IPS-20b (cell line): ENCODE results near the gene DMAC2L.

Experiments used
- H3K27ac ChIP-seq: one replicate; pipeline ENCODE4 v1.5.1; 2013; ENCODE audit warnings: low read length
- H3K27me3 ChIP-seq: 2 replicates; pipeline ENCODE4 v1.6.1; 2013; ENCODE audit warnings: mild to moderate bottlenecking, low read length, inconsistent platforms; ENCODE audit not compliant: insufficient read depth
- H3K36me3 ChIP-seq: 2 replicates; pipeline ENCODE4 v1.6.1; 2013; ENCODE audit warnings: low read depth, mild to moderate bottlenecking, inconsistent platforms, low read length, moderate library complexity; ENCODE audit not compliant: insufficient read depth
- H3K4me1 ChIP-seq: 2 replicates; pipeline ENCODE4 v1.6.1; 2013; ENCODE audit warnings: mild to moderate bottlenecking, control low read depth, inconsistent platforms, low read length, moderate library complexity; ENCODE audit not compliant: insufficient read depth
- H3K4me3 ChIP-seq: 2 replicates; pipeline ENCODE4 v1.5.1; 2013; ENCODE audit warnings: mild to moderate bottlenecking, low read length, inconsistent platforms
- H3K9ac ChIP-seq: 2 replicates; pipeline ENCODE4 v1.6.1; 2013; ENCODE audit warnings: low read depth, mild to moderate bottlenecking, inconsistent platforms, low read length, moderate library complexity
- H3K9me3 ChIP-seq: 2 replicates; pipeline ENCODE4 v1.6.1; 2013; ENCODE audit warnings: mild to moderate bottlenecking, low read depth, low read length, inconsistent platforms; ENCODE audit not compliant: insufficient read depth

Gene DMAC2L, protein sequence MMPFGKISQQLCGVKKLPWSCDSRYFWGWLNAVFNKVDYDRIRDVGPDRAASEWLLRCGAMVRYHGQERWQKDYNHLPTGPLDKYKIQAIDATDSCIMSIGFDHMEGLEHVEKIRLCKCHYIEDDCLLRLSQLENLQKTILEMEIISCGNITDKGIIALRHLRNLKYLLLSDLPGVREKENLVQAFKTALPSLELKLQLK

DNA sequence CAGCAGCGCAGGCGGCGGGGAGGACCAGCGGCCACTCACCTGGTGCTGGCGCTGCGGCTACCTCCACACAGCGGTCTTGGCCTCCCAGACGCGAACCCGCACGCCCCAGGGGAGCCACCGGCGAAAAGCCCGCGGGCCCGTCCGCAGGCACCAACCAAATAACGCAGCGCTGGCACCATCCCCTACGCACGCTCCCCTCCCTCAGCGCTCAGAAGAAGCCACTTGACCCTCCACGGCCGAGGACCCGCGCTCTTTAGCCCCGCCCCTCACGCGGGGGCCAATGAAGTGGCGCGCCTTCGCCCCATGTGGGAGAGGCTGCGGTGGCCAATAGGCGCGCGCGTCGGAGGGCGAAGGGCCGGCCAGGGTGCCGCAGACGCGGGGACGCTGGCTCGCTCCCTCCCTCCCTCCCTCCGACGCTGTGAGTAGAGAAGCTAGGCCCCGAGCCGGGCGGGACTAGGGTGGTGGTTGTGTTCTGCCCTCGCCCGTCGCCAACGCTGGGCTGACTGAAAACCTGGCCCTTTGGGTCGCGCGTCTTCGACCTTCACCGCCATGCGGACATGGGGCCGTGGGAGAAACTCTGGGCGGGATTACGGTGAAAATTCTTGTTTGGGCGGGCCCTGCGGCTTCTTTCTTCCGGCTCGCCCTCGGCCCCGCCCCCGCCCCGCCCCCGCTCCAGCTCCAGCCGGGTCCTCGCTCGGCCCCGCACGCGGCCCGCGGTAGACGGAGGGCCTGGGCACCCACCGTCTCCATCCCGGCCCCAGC lies at the start of gene DMAC2L, which contains the start of gene L2HGDH:
Gene DMAC2L (plus strand): TSS at position 353 of the 762 bp plus-strand sequence. CDS start 9,164 bp downstream, outside the sequence.
Gene L2HGDH (minus strand): TSS at position 258 of the 762 bp plus-strand sequence. CDS start 79 bp downstream, at position 179.
- Histone ChIP-seq H3K27me3 (no peaks in the 10 kb centered on the region), H3K4me3 (peak within 1 kb of the TSS; percentile 95), H3K9me3 (peaks cover 10% of the 10 kb centered on the region; the same call in 1 of the 2 replicates), H3K4me1 (peaks cover 8% of the 10 kb centered on the region), H3K36me3 (no peaks in the 10 kb centered on the region), H3K27ac (peak within 1 kb of the TSS; percentile 59), H3K9ac (peak within 1 kb of the TSS; percentile 91)

DNA sequence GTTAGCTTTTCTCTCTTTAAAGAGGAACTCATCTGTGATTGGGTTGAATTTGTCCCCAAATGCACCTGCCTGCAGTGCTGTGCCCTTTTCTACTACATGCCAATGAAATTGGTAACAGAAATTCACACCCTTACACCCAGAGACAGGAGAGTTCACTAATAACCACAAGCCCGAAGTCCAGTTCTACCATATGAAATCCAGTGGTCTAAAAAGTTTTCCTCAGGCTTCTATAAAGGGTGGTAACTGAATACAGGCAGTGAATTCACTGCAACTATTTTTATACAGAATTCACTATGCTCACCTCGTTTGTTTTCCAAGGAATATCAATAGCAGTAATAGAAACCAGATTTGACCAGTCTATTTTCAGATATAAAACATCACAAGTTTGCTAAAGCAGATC lies 49.3 kb upstream of the DMAC2L start:
- Histone ChIP-seq H3K27ac (no peak overlapping the region), H3K9ac (no peak overlapping the region), H3K36me3 (peaks cover 38% of the 10 kb centered on the region), H3K4me1 (no peaks in the 10 kb centered on the region), H3K4me3 (no peak overlapping the region), H3K27me3 (no peaks in the 10 kb centered on the region), H3K9me3 (no peaks in the 10 kb centered on the region)

DNA sequence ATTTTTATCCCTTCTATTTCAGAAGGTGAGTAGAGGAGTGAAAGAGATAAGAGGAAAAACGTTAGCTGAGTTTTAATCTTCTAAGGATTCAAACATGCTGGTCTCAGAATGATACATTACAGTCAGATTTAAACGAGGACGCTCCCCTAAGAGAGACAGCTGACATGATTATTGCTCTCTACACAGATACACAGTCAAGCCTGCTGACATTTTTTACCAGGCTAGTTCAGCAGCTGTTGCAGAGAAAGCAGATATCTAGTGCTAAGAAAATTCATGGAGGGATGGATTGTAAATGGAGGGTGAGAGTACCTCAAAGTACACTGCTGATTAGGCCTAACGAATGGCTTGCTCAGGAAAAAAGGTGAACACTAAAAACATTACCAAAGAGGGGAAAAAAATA lies 48.8 kb upstream of the DMAC2L start:
- no peaks in the 10 kb centered on the region for H3K27me3 ChIP-seq

DNA sequence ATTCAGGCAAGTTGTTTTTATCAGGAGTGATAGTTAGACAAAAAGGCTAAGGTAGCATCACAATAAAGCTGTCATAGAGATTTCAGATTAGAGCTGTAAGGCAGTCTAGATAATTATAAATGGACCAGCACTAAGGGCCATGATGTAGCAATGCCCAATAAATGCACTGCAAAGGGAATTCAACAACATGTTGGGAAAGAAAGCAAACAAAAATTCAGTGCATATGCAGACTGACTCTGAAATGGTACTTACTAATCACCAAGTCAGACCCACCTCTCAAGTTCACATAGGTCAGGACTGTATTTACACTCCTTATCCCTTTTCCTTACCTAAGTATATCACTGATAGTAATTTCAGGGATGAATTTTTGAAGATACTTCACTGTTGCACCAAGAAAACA lies 47.1 kb upstream of the DMAC2L start:
- Histone ChIP-seq H3K36me3 (peaks cover 49% of the 10 kb centered on the region), H3K27me3 (no peaks in the 10 kb centered on the region), H3K9ac (no peak overlapping the region), H3K9me3 (no peaks in the 10 kb centered on the region), H3K4me3 (no peak overlapping the region), H3K4me1 (no peaks in the 10 kb centered on the region), H3K27ac (no peak overlapping the region)

More for the DNA sequence above, 48.8 kb upstream of the DMAC2L start:
- Histone ChIP-seq H3K4me1 (no peaks in the 10 kb centered on the region), H3K4me3 (no peak overlapping the region), H3K36me3 (peaks cover 42% of the 10 kb centered on the region), H3K9ac (no peak overlapping the region), H3K27ac (no peak overlapping the region), H3K9me3 (no peaks in the 10 kb centered on the region)

DNA sequence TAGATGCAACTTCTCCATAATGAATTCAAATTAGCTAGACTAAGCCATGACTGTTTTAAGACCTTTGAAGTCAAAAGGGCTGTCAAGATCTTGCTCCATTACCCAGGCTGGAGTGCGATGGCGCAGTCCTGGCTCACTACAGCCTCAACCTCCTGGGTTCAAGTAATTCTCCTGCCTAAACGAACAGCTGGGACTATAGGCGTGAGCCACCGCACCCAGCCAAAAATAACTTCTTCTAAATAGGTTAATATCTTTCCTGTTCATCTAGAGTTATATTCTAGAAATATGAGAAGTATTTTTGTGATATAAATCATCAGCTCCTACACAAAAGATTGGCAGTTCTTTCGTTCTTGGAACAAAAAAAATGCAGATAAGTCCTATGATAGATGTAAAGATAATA lies 41.2 kb upstream of the DMAC2L start:
- no peak overlapping the region for H3K27ac ChIP-seq
- H3K4me1 ChIP-seq, result no peaks in the 10 kb centered on the region
- no peaks in the 10 kb centered on the region for H3K9me3 ChIP-seq
- no peak overlapping the region for H3K4me3 ChIP-seq
- H3K36me3 ChIP-seq, result peaks cover 23% of the 10 kb centered on the region
- no peak overlapping the region for H3K9ac ChIP-seq
- H3K27me3 ChIP-seq, result no peaks in the 10 kb centered on the region

DNA sequence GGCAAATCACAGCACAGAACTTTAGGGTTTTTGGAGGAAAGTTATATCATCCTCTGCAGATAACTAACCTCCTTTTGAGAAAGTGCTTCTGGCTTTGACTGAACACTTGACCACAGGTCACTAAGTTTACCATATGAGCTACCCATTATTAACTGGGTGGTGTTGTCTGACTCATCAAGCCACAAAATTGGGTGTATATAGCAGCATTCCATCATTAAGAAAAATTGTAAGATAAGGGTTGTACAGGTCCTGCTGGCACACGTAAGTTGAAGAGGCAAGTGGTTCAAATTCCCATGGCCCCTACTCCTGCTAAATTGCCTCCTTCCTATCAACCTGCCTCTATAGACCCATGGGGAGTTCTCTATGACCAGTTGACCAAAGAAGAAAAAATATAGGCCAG lies 39.6 kb upstream of the DMAC2L start:
- Histone ChIP-seq H3K36me3 (peaks cover 22% of the 10 kb centered on the region), H3K9ac (no peak overlapping the region), H3K9me3 (no peaks in the 10 kb centered on the region), H3K4me1 (no peaks in the 10 kb centered on the region), H3K4me3 (no peak overlapping the region), H3K27me3 (no peaks in the 10 kb centered on the region), H3K27ac (no peak overlapping the region)

DNA sequence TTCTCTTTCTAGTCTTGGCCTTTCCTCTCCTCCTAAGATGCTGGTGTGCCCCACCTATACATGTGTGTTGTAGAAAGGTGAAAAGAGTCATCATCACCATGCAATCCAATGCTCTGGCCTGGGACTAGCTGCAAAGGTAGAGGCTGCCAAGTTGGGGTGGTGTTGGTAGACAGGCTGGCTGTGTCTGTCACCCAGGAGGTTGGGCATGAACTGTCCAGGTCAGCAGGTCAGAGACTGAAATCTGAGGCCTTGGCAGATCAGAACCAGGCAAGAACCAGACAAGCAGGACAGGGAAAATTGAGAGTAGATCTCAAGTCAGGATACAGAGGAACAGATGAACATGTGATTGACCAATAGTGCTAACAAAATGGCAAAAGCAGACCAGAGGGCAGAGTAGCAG lies 26.3 kb upstream of the DMAC2L start:
- no peaks in the 10 kb centered on the region for H3K4me1 ChIP-seq

DNA sequence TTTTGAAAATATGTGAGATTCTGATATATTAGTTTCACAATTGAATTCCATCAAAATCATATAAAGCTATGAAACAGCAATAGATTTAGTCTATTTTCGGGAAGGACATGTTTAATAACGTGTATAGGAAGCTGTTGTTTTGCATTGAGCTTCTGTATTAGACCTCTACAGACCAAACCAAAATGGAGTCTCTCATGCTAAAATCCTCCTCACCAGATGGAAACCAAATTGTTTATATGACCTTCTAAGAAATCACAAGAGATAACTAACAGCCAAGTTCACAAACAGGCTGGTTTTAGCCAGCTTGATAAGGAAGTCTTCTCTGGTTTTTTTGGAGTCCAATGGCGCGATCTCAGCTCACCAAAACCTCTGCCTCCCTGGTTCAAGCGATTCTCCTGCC lies 24.0 kb upstream of the DMAC2L start:
- Histone ChIP-seq H3K27me3 (no peaks in the 10 kb centered on the region), H3K4me1 (no peaks in the 10 kb centered on the region), H3K9ac (no peak overlapping the region), H3K27ac (no peak overlapping the region), H3K9me3 (no peaks in the 10 kb centered on the region), H3K4me3 (no peak overlapping the region), H3K36me3 (peaks cover 34% of the 10 kb centered on the region)

More for the DNA sequence above, 26.3 kb upstream of the DMAC2L start:
- Histone ChIP-seq H3K9ac (no peak overlapping the region), H3K27ac (no peak overlapping the region), H3K4me3 (no peak overlapping the region), H3K9me3 (no peaks in the 10 kb centered on the region), H3K27me3 (no peaks in the 10 kb centered on the region), H3K36me3 (peaks cover 36% of the 10 kb centered on the region)

DNA sequence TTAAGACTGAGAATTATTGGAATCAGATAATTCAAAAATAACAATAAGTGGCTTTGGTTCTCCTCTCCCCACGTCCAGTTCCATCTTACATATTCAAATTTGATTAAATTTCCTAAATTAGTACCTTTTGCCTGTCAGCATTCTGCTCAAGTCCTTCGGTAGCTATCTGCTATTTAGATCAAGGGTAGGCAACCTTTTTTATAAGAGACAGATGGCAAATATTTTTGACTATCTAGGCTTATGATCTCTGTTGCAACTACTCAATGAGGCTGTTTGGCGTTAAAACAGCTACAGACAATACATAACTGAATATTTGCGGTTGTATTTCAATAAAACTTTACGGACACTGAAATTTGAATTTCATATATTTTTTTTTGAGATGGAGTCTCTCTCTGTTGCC lies 21.8 kb upstream of the DMAC2L start:
- no peaks in the 10 kb centered on the region for H3K27me3 ChIP-seq
- no peak overlapping the region for H3K4me3 ChIP-seq
- H3K9me3 ChIP-seq, result no peaks in the 10 kb centered on the region
- H3K4me1 ChIP-seq, result no peaks in the 10 kb centered on the region
- H3K36me3 ChIP-seq, result peaks cover 37% of the 10 kb centered on the region
- H3K9ac ChIP-seq, result no peak overlapping the region
- H3K27ac ChIP-seq, result no peak overlapping the region

DNA sequence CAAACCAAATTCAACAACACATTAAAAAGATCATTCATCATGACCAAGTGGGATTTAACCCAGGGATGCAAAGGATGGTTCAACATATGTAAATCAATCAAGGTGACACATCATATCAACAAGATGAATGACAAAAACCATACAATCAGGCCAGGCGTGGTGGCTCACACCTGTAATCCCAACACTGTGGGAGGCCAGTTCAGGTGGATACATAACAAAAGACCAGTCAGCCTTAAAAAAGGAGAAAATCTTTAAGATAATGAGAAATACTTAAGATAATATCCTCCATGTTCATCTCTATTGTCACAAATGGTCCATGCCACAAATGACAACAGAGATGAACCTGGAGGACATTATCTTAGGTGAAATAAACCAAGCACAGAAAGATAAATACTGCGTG lies 12.5 kb upstream of the DMAC2L start:
- Histone ChIP-seq H3K9ac (no peak overlapping the region), H3K9me3 (no peaks in the 10 kb centered on the region; the same call in 1 of the 2 replicates), H3K4me1 (peaks cover 11% of the 10 kb centered on the region; the same call in 1 of the 2 replicates), H3K4me3 (peak overlapping the region; percentile 21; the same call in 1 of the 2 replicates), H3K27me3 (no peaks in the 10 kb centered on the region), H3K36me3 (peaks cover 22% of the 10 kb centered on the region), H3K27ac (peak overlapping the region; percentile 48)

DNA sequence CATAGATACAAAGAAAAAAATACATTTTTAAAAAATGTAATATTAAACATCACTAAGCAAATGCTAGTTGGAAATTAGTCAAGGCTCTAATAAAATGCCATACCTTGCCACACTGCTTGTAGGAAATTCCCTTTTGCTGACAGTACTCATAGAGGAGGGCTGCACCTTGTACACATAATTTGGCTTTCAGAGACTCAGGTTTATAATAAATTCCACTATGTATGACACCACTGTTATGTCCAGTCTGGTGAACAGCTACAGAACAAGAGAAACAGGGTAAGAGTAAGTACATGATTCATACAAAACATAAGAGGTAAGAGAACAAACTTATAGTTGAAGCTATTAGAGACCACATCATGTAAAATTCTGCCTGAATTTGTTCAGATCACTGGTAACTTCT lies 10.2 kb upstream of the DMAC2L start:
- no peaks in the 10 kb centered on the region; the same call in 1 of the 2 replicates for H3K9me3 ChIP-seq
- H3K36me3 ChIP-seq, result peaks cover 20% of the 10 kb centered on the region
- H3K27ac ChIP-seq, result no peak overlapping the region
- peaks cover 11% of the 10 kb centered on the region; the same call in 1 of the 2 replicates for H3K4me1 ChIP-seq
- no peak overlapping the region for H3K9ac ChIP-seq
- no peak overlapping the region for H3K4me3 ChIP-seq
- no peaks in the 10 kb centered on the region for H3K27me3 ChIP-seq
